GM18498 (cell line): ENCODE results near the gene HDLBP.

Experiments
- ATAC-seq: cut with Tn5 transposase; IDR thresholded peaks from one replicate; pipeline ENCODE4 v1.9.1; 2021; ENCODE audit warnings: mild to moderate bottlenecking, moderate library complexity; ENCODE audit not compliant: unreplicated experiment

The HDLBP gene

DNA sequence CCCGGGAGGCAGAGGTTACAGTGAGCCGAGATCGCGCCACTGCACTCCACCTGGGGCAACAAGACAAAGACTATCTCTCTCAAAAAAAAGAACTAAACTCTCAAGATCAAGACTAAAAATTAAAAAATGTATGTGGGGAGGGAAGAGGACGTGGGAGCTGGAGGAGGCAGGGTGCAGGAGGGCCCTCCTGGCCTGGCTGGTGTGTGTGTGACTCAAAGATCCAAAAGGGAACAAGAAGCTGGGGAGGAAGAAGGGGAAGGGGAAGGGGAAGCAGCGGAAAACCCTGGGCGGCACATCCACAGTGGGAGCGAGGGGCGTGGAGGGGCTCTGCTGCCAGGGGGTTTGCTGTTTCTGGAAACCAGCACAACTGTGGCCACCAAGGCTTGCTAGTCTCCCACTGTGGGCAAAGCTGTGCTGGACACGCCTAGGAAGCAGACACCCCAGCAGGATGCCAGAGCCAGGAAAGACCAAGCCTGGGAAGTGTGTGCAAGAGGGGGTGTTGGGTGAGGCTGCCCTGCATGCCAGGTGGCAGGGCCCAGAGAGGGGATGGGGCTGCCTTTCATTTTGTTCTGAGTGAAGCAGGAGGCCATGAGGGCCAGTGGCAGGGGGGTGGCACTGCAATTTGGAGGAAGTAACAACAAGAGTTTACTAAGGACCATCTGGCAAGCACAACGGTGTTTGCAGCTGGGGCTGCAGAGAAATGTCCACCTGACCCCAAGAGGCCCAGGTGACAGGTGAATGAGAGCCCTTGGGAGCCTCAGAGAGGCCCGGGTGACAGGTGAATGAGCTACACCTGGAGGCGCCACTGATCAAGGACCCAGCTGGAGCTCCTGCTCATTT is 82.5 kb downstream of the HDLBP start:
- ATAC-seq = no peak

DNA sequence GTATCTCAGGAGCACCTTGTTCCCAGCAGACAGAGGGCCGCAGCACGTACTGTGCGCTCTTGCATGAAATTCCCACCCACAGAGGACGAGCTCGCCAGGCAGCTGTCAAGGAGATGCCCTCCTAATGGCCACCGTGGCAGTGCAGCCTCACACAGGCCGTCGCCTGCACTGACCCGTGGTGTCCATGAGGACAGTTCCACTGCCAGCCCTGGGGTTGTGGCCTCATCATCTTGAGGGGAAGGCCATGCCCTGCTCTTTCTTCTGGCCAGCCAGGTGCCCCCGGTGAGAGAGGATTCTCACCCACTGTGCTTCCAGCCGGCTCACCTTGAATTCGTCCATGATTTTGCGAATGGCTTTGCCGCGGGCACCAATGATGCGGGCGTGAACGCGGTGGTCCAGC is 85.0 kb downstream of the HDLBP start:
- ATAC-seq = no peak

DNA sequence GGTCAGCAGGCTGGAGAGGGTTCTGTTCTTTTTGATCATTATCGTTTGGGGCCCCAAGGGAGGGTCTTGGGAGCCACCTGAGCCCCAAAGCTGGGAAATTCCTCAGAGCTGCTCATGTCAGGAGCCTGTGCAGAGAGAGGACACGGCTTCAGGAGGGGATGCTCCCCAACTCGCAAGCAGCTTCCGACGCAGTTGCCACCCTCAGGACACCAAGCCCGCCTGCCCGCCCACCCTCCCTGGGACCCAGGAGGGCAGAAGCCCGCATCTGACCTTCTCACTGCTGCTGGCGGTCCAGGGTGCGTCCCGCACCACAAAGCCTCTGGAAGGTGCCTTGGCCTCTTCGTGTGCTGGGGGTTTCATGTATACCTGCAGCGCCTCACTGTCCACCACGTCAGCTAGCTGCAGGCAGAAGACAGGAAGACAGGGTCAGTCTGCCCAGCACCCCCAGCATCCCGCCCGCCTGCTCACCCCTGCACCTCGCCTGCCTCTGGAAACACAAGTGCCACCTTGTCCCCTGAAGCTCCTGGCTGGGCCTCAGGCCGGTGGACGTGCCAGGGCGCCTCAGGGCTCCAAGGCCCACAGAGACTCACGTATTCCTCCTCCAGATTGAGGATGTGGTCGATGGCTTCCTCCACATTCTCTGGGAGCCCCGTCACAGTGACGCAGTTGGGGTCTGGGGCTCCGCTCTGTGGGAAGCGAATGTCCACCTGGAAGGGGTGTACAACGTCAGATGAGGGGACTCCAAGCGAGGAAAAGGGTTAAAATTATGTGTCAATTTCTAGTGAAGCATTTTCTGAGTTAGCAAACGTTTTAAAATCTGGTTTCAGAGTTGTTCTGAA is 85.7 kb downstream of the HDLBP start:
- ATAC-seq = no peak

DNA sequence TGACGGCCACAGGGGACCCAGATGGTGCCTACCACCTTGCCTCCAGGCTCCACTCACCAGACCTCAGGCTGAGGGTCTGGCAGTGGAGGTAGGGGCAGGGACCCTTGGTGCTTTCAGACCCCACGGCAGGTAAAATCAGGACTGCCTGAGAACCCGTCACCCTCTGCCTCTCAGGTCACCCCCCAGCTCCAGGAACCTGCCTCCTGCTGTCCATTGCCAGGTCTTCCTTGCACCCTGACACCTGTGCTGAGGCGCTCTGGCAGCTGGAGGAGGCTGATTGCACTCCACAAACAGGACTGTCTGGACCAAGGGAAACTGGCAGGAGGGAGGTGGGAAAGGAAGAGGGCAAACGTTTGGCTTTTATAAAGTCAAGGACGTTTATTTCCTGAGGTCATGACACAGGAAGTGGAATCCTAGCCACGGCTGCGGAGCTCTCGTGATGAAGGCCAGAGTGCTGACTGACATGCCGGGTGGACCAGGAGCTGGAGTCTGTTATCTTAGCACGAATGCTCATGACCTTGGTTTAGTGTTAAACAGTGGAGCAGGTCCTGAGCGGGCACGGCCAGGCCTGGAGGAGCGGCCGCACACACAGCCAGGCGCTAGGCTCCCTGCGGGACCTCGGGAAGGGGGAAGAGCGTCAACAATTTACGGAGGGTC is 86.5 kb downstream of the HDLBP start:
- ATAC-seq = no peak

DNA sequence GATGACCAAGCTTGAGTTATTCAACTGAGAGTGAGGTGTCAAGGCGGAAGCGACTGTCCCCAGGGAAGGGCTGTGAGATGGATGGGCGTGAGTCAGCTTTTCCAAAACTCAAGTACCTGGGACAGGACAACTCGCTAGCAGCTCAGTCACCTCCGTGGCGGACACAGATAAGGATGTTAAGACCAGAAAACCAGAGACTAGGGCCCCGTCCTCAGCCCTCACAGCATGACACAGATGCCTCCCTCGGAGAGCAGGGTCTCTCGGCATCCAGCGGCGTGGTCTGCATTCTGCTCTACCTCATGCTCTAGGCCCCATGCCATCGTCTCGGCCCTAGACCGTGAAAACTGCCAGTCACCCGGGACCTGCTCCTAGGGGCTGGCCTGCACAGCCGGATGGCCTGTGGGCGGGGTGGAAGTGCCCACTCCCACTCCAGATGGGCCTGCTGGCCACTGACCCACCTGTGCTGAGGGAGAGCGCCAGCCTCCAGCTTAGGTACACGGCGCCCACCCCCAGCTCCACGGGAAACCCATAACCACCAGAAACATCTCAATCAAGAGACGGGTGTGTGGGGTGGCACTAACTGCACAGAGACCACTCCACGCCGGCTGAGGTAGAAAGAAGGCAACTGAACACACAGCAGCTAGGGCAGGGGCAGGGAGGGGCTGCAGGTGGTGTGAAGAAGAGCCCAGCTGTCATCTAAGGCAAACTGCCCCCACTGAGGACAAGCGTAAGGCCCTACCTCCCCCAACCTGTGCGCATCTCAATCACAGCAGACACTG is 87.2 kb downstream of the HDLBP start:
- no peak for ATAC-seq

DNA sequence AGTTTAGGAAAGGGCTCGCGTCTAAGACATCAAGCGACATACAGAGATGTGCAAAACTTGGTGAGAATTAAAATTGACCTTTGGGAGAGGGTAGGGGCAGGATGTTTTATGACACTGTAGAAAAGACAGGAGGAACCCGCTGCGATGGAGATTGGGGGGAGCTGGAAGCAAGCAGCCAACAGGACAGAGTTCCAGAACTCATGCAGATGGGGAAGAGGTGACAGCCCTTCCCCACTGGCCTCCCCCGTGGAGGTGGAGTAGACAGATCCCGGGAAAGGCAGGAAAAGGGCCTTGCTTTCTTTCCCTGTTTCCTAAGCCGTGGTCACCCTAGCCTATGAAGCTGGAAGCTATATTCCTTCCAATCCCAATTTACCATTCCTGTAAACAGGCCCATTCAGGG is 87.9 kb downstream of the HDLBP start:
- no peak for ATAC-seq

DNA sequence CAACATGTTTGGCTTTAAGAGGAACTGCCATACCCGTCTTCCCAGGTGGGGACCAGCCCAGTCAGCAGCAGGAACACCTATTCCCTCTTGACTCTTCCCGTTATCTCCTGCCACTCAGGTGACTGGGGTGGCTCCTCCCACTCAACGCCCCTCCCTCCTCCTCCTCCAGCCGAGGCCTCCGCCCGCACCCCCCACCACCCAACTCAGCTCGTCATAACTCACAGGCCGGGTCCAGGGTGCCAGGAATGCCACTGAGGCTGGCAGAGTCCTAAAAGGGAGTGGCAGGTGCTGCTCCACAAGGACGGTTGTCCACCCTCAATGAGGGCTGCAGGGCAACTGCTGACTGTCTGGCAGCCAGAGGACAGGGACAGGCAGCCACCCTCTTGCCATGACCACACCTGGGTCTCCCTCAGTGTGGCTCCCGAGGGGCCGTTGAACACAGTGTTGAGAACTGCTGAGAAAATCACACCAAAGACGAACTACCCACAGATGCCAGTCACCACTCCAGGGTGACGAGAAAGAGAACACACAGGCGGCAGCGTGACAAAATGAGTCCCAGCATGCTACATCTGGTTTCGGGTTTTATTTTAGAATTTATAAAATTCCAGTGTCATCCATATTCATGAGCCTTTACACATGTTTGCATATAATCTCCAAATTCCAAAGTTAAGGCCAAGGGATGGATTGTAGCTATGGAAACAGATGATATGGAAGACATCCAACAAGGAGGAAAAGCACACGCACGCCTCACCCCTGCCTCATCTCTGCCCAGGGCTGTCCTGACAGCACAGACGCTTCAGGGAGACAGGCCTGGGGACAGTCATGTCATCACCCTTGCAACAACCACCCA is 88.5 kb downstream of the HDLBP start:
- no peak for ATAC-seq

DNA sequence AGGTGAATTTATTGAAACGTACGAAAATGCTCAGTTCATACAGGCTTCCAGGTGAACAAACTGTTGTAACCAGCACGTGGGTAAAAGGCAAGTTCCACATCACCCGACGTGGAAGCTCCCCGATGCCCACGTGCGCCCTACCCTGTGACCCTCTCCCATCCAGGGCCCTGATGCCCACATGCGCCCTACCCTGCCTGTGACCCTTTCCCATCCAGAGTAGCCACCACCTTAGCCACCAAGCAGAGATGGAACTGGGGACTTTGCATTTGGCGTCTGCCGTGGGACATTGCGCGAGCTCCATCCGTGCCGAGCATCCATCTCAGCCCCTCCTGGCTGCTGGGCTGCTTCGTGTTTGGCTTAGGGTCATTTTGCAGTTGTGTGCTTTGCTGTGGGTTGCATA is 89.5 kb downstream of the HDLBP start:
- ATAC-seq = no peak

DNA sequence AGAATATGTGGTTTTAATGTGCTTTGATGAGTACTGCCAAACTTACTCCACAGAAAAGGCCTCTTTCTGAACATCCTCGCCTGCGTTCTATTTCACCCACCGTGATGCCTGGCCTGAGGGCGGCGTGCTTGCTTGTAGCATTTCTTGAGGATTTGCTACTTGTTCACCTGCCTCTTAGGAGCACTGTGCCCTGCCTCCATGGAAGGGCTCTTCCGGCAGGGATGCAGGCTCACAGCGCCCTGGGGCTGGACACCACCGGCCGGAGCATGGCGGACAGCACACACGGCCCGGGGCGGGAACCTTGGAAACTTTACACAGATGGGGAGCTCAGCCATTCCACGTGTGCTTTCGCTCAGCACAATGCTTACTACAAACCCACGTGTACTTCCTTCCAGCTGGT is 89.9 kb downstream of the HDLBP start:
- no peak for ATAC-seq

DNA sequence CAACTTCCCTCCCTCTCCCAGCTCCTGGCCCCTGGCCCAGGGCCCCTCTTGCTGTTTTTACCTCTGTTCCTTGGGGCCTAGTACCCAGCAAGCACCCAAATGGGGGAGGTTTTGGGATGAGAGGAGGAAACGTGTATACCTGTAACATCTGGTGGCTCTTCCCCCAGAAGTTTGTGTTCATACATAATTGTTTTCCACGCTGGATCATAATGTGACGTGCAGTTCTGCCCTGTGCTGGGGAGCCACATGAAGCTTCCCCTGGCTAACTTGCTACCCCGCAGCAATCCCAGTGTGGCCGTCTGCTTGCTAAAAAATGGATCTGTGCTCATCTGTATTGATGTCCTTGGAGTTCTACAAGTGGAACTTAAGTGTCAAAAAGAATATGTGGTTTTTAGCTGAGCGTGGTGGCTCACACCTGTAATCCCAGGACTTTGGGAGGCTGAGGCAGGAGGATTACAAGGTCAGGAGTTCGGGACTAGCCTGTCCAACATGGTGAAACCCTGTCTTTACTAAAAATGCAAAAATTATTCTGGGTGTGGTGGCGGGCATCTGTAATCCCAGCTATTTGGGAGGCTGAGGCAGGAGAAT is 90.5 kb downstream of the HDLBP start:
- ATAC-seq = no peak

DNA sequence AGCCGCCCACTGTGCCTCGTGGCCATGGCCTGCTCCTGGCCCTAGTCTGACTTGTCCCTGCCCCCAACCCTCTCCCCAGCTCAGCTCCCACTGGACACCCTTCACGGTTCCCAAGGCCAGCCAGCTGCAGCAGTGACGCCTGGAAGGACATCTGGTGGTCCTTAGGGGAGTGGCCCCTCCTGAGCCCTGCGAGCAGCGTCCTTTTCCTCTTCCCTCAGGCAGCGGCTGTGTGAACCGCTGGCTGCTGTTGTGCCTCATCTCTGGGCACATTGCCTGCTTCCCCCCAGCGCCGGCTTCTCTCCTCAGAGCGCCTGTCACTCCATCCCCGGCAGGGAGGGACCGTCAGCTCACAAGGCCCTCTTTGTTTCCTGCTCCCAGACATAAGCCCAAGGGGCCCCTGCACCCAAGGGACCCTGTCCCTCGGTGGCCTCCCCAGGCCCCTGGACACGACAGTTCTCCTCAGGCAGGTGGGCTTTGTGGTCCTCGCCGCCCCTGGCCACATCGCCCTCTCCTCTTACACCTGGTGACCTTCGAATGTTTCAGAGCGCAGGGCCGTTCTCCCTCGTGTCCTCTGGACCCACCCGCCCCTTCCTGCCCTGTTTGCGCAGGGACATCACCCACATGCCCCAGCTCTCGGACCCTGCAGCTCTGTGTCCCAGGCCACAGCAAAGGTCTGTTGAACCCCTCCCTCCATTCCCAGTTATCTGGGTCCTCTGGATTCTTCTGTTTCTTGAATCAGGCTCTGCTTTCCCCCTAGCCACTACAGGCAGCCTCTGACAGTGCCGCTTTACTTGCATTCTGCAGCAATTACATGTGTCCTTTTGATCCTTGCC is 91.2 kb downstream of the HDLBP start:
- no peak for ATAC-seq

DNA sequence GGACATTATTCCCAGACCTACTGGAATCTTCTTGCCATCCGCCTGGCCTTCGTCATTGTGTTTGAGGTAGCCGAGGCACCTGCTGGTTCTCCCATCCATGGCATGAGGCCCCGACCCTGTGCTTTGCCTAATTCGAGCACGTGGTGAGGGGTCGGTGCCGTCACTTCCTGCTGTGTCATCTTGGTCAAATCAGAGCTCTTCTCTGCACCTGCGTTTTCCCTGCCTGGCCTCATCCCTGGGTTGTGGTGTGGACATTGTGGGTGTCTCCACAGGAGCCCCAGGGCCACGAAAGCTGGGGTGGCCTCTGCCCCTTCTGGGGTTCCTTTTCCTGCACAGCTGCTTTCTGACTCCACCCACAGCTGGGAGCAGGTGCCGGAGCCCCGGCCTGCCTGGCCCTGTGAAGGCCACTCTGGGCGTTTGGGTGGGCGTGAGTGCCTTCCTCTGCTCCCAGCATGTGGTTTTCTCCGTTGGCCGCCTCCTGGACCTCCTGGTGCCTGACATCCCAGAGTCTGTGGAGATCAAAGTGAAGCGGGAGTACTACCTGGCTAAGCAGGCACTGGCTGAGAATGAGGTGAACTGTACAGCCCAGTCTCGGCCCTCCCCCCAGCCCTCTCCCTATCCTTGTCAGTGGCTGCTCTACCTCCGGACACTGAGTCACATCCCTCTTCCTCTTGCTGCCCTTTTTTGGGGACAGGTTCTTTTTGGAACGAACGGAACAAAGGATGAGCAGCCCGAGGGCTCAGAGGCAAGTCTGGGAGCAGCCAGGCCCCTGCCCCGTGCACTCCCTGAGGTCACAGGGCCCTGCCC is 92.1 kb downstream of the HDLBP start:
- no peak for ATAC-seq

DNA sequence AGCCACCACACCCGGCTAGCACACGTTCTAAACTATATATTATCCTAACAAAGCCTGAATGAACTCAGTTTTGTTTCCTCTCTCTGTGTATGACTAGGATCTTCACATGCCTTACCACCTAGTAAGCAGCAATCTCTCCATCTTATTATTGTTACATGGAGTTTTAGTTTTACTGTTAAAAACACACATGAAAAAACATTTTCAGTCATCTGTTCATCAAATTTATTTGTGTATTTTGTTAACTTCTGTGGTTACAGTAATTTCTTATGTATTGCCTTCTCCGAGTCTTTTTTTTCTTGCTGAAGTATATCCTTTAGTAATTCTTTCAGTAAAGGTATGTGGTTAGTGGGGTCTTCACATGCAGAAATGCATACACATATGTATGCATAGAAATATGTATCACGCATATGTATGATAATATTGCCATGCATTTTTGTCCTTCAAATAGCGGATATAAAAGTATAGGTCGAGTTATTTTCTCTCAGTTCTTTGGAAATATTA is 95.6 kb downstream of the HDLBP start:
- no peak for ATAC-seq

DNA sequence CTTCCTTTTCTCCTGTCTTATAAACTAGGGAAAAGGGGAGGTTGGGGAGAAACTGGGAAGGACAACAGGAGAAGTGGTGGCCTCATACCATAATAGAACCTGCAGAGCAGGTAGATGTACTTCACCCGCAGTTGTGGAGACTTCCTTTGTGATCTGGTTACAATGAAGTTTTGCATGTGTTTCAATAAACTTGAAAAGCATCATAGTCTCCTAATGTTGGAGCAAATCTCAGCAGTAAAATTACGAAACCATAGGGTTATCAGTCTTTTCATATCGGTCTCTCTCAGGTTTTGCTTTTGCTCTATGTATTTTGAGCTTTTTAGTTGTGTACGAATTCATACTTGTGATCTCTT is 96.5 kb downstream of the HDLBP start:
- no peak for ATAC-seq

DNA sequence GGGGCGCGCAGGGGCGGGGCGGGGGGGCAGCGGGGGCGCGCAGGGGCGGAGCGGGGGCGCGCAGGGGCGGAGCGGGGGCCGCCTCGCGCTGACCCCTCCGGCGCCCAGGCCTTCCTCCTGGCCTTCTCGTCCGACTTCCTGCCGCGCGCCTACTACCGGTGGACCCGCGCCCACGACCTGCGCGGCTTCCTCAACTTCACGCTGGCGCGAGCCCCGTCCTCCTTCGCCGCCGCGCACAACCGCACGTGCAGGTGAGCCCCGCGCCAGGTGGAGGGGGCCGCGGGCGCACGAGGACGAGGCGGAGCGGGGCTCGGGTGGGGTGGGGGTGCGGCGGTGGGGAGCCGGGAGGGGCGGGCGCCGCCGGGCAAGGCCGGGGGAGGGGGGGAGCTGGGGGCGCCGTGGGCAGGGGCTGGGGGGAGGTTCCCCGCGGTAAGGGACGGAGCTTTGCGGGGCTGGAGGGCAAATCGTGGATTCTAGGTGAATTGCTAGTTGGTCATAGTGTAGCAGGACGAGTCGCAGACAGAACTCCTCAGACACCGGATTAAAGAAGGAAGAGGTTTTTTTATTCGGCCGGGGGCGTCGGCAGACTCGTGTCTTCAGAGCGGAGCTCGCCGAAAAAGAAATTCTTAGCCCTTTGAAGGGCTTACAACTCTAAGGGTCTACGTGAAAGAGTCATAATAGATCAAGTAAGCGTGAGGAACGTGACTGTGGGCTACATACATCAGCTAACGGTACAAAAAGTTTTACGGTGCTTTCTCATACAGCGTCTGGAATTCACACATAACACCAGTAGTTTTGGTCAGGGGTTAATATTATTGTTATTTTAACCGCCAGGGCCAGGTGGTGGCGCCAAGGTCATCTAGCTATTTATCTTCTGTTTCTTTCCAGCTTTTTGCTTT is 97.1 kb downstream of the HDLBP start:
- no peak for ATAC-seq

DNA sequence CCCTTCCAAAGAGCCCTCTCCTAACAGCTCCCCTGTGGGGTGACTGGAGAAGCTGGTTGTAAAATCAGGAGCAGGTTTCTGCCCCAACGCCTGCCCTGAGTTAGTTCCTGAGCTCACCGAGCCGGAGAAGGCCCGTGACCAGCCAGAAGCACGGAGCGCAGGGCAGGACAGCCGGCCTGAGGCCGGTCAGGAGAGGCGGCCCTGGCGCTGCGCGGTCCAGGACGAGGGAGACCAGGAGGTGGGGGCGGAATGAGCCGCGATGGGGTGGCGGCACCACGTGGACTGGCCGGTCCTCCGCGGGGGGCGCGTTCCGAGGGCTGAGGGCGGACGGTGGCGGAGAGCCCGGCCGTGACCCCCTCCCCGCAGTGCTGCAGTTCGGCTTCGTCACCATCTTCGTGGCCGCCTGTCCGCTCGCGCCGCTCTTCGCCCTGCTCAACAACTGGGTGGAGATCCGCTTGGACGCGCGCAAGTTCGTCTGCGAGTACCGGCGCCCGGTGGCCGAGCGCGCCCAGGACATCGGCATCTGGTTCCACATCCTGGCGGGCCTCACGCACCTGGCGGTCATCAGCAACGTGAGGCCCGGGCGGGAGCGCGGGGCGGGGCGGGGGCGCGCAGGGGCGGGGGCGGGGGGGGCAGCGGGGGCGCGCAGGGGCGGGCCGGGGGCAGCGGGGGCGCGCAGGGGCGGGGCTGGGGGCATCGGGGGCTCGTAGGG is 98.0 kb downstream of the HDLBP start:
- no peak for ATAC-seq
